HG02798 (cell line): Measurements from ENCODE around the gene KAT6B.

ENCODE experiments used
- ATAC-seq: cut with Tn5 transposase; IDR thresholded peaks from one replicate; pipeline ENCODE4 v1.9.1; 2021; ENCODE audit warnings: mild to moderate bottlenecking; ENCODE audit not compliant: unreplicated experiment, poor library complexity

The KAT6B gene

DNA sequence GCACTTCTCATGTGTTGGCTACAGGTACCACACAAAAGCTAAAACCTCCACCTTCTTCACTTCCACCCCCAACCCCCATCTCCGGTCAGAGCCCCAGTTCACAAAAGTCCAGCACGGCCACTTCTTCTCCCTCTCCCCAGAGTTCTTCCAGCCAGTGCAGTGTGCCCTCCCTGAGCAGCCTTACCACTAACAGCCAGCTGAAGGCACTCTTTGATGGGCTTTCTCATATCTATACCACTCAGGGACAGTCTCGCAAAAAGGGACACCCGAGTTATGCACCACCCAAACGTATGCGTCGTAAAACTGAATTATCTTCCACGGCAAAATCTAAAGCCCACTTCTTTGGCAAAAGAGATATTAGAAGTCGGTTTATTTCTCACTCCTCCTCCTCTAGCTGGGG is 149.4 kb downstream of the KAT6B start:
- ATAC-seq, result no peak

DNA sequence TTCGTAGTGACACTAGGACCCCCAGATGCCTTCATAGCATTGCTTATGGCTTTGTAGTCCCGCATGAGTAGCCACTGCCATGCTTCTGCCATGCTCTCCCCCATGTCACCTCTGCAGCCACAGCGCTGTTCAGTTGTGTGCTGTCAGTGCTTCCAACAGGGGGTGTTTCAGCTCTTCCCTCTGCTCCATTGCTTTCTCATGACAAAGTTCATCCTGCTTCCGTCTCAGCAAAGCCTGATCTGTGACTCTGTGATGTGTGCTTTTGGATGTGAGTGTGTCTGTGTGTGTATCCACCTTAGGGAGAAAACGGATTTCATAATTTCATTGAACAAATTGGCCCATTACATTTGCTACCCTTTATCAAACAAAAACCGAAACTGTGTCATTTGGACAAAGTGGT is 150.2 kb downstream of the KAT6B start:
- no peak for ATAC-seq

DNA sequence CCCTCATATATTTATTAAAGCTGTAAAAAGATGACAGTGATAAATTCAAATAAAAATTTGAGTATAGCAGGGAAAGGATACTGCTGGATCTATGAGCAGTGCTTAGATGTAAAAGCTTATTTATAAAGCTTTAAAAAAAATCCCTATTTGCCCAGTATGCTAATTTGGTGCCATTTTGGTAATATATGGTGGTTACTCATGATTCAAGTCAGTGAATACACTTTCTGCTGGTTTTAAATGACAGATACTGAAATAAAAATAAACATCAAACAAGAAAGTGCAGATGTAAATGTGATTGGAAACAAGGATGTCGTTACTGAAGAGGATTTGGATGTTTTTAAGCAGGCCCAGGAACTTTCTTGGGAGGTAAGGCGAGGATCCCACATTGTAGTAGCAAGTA is 150.7 kb downstream of the KAT6B start:
- no peak for ATAC-seq

DNA sequence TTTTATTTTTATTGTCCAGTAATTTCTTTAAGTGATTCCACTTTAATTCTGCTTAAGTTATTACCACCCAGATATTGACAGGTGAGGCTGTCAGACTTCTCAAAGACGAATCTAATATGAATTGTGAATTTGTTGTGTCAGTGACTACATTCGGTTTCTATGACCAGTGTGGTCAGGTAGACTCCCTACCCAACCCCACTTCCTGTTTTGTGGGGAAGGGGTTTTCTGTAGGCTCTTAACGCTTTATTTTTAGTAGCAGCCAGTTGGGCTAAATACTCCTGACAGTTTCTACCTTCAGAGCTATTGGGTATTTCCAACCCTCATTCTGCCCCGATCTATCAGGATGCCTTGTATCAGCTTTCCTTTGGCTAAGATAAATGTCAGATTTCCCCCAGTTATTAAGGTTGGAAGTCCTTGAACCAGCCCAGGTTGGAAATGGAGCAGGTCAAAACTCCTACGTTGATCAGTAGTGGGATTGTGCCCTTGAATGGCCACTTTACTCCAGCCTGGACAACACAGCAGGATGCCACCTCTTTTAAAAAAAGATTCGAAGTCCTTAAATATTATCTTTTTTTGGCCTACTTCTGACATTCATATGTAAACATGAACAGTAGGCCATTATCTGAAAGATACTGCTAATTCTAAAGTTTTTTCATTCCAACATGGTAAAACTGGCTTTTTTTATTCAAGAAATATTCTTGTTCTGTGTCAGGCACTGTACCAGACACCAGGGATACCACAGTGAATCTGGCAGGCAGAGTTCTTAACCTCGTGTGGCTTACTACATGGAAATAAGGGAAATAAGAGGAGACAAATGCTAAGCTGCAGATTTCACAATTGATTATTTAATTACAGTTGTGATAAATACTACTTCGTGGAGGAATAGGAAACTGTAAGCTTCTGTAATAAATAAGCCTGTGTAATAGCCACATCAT is 151.8 kb downstream of the KAT6B start:
- ATAC-seq, result peak; percentile 86

DNA sequence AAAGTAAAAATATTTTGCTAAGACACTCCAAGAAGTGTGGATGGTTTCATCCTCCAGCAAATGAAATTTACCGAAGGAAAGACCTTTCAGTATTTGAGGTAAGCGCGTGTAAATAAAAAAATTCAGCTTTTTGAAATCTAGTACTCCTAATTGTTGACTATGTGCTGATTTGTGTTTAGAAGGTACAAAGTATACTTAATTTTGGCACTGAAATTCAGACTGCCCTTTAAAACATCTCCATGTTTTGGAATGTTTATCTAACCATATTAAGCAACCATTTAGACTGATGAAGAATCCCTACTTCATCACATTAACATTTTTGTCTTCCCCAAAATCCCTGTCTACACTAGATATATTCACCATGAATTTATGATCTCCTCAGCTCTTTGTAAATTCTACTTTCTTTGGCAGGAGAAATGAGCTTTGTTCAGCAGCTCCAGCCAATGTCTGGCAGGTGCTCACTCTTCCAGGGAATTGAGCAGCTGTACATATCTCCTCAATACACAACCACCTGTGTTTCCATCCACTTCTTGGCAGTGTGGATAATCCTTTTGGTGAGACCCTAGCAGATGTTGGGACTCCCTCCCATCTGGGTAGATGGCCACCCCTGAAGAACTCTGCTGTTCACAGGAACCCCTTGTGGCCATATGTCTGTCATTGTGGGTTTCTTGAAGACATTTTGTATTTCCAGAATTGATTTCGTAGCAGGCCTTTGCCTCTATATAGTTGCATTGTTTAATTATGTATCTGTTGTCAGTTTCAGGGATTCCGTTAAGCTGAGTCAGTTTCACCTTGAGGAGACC is 155.6 kb downstream of the KAT6B start:
- no peak for ATAC-seq

DNA sequence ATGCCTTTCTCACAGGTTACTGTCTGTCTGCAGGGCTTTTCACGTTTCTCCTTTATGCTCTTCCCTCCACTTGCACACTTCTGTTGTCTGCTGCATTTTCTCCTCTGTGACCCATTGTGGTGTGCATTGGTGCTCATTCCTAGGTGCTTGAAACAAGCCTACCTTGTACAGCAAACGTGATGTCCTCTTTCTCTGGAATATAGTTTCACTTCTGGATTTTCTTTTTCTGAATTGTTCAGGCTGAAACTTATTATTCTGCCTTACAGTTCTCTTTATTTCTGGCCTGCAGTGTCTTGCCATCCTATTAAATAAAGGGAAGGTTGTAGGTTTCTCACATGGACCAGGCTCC is 156.2 kb downstream of the KAT6B start:
- no peak for ATAC-seq

DNA sequence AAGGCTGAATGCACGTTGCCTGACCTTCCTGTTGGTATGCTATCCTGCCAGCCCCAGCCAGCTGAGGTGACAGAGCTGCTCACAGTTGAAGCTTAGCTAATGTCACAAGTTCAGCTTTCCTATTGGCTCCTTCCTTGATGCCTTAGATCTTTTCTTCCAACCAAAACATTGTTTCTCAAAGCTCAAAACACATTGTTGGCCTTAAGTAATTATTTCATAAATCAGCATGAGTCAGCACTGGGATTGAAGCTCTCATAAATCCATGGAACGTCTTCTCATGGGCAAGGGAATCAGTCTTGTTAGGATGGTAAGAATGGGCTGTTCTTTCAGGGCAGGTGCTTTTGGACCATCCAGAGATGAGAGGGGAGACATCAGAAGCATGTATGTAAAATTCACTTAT is 157.0 kb downstream of the KAT6B start:
- ATAC-seq, result no peak

GRCh38 chr10:74987339-74988053 is 161.1 kb downstream of the KAT6B start:
- no peak for ATAC-seq

DNA sequence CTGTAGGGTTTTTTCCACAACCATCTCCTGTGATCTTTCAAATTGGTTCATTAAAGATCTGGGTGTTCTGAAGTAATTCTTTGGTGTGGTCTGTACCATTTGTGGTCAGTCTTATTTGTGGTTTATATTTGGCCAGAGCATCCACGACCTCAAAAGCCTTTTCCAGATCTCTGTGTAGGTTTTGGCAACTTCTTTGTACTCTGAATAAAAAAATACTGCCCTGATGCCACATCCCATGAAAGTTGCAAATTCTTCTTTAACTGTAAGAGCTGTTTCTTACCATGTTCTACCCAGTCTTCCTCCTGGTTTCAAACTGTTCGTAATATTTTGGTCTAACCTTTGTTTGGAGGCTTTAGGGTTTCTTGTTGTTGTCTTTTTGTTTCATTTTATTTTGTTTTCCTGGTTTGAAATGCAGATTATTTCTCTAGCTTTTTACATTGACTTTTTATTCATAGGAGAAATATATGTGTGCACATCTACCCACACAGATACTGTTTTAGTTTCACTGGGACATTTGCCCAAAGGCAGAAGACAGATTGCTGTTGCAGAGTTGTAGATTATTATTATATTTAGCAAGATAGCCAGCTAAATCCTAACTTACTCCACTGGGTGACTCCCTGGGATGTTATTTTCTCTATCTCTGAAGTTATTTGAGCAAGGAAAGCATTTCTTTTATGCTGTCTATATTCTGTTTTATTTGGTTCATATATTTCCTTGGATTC is 161.8 kb downstream of the KAT6B start:
- no peak for ATAC-seq

GRCh38 chr10:74988832-74989561 is 162.6 kb downstream of the KAT6B start:
- no peak for ATAC-seq

- ATAC-seq, result no peak
Observed at GRCh38 chr10:74991435-74991834, 165.0 kb downstream of the KAT6B start.

DNA sequence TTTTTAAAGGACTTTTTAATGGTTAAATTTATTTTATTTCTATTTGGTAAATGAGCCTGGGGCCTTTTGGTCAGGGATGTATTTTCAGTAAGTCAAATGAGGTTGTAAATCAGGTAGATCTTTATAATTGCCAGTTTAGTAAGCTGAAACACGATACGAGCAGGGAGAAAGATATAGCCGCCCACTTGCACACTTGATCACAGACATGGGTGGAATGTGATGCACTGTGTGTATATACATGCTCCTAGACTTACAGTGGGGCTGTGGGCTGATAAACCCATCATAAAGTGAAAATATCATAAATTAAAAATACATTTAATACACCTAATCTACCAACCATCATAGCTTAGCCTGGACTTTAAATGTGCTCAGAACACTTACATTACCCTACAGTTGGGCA is 165.7 kb downstream of the KAT6B start:
- ATAC-seq, result no peak

DNA sequence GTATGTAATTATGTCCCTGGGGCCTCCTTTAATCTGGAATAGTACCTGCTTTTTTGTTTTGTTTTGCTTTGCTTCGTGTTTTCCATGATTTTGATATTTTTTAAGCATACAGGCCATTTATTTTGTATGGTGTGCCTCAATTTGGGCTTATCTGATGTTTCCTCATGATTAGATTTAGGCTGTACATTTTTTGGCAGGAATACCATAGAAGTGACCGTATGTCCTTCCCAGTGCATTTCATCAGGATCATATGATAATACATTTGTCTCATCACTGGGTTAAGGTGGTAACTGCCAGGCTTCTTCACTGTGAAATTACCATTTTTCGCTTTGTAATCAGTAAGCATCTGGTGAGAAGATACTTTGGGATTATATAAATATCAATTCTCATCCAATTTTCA is 167.2 kb downstream of the KAT6B start:
- no peak for ATAC-seq

GRCh38 chr10:74994854-74995253 is 168.5 kb downstream of the KAT6B start:
- peak; percentile 55 for ATAC-seq

- no peak for ATAC-seq
Observed at GRCh38 chr10:74995806-74996205, 169.4 kb downstream of the KAT6B start.

- no peak for ATAC-seq
Observed at GRCh38 chr10:74997163-74997562, 170.8 kb downstream of the KAT6B start.

DNA sequence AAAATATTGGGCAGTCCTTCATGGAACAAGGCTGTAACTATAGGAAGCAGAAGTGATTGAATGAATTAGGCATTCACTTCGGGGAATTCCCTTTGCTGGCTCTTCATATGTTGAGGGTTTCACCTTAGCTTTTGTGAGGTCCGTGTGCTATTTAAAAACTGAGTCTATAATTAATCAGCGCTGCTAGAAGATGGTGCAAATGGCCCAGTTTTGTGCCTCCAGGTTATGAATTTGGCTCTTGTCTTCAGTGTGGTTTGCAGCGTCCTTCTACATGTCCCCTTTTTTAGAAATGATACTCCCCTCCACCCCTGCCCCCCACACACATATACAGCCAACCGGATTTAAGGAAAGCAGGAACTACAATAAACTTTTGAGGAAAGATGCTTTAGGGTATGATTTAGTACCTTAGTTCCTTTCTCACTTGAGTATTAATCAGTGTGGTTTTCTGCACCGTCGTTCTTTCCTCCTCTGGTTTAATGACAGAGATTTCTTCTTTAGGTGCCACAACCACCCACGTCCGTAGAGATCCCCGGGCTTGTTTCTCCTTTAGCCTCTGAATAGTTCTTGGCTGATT is 174.4 kb downstream of the KAT6B start:
- ATAC-seq, result peak; percentile 80

DNA sequence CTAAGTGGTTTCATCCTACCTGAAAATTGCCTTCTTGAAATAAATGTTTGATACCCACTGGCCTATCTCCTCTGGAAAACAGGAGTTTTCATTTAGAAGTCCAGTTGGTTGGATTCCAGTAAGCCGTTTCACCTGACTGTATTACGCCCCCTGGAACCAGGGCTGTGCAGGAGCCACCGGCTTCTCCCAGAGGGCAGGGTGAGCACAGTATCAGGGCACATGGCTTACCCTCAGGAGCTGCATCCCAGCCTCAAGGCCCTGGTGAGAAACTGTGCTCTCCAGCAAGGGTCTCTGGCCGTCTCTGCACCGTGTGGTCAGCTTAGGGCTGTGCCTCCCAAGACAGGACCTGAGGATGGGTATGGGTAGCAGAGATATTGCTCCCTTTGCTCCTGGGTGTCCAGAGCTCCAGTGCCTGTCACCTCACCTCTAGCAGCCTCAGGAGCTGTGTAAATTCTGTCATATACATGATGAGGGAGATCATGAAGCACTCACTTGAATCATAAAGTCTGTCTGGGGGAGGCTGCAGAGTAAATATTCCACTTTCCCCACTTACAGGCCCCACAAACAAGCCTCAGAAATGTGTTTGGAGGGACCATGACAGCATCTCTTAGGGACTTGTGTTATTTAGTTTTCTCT is 175.4 kb downstream of the KAT6B start:
- no peak for ATAC-seq

GRCh38 chr10:75002351-75002725 is 175.9 kb downstream of the KAT6B start:
- ATAC-seq, result no peak
